OCI-LY1 (cell line): ENCODE measurements around the gene UCN2.

Source experiments
- CTCF ChIP-seq: fragments of 200-600 bp; sonication (generic), shearing (Covaris generic); IDR thresholded peaks from 2 replicates; pipeline ENCODE4 v1.5.1; 2017; ENCODE audit warnings: mild to moderate bottlenecking, antibody characterized with exemption, low read length, moderate library complexity, mixed read lengths
- EZH2 ChIP-seq: fragments of 200-600 bp; sonication (generic), shearing (Covaris generic); IDR thresholded peaks from 2 replicates; pipeline ENCODE4 v1.8.0; 2017; ENCODE audit warnings: borderline replicate concordance, mixed run types, mild to moderate bottlenecking, antibody characterized with exemption, low read length, moderate library complexity, mixed read lengths

GRCh38 chr3:48524970-48525369 lies 38.6 kb downstream of the UCN2 start:
- no peak for TF ChIP-seq CTCF
- TF ChIP-seq EZH2: no peak
